HCT116 (cell line): ENCODE results near the gene CCL20.

Source experiments
- EZH2 ChIP-seq: fragments of 200-600 bp; sonication (generic); IDR thresholded peaks from 2 replicates; pipeline ENCODE4 v1.6.1; 2017; ENCODE audit warnings: antibody characterized with exemption, mixed run types
- FOSL1 ChIP-seq: IDR thresholded peaks from 2 replicates; pipeline ENCODE4 v1.6.1; 2012; ENCODE audit warnings: low read depth
- JUND ChIP-seq: IDR thresholded peaks from 2 replicates; pipeline ENCODE4 v1.6.1; 2012
- POLR2A ChIP-seq: IDR thresholded peaks from 2 replicates; pipeline ENCODE4 v1.7.0; 2011; ENCODE audit warnings: borderline replicate concordance; ENCODE audit not compliant: insufficient read depth, insufficient read length; ENCODE audit errors: extremely low read depth
- RAD21 ChIP-seq: IDR thresholded peaks from 2 replicates; pipeline ENCODE4 v1.6.1; 2012; ENCODE audit warnings: low read depth, mild to moderate bottlenecking
- SP1 ChIP-seq: IDR thresholded peaks from 2 replicates; pipeline ENCODE4 v1.6.1; 2012; ENCODE audit warnings: low read depth
- TF ChIP-seq, protein P1 (sequence below), 3 experiments: fragments of 200-600 bp in 1 of 3; sonication (generic) in 1 of 3; IDR thresholded peaks in 2 of 3; conservative IDR thresholded peaks in 1 of 3; 2 replicates each; pipeline ENCODE4 v1.5.1; 2012 to 2017; ENCODE audit warnings: low read depth in 2 of 3, low read length in 2 of 3, antibody characterized with exemption in 1 of 3, borderline replicate concordance in 1 of 3, control low read depth in 1 of 3, mild to moderate bottlenecking in 1 of 3, mixed read lengths in 1 of 3, mixed run types in 1 of 3, moderate library complexity in 1 of 3; ENCODE audit not compliant: insufficient read depth in 1 of 3
- TF ChIP-seq, protein P2 (sequence below): IDR thresholded peaks from 2 replicates; pipeline ENCODE4 v1.6.1; 2012; ENCODE audit warnings: low read depth

GRCh38 chr2:227774895-227775842 lies 38.5 kb upstream of the CCL20 start:
- no peak for TF ChIP-seq POLR2A
- TF ChIP-seq, protein P1, sequence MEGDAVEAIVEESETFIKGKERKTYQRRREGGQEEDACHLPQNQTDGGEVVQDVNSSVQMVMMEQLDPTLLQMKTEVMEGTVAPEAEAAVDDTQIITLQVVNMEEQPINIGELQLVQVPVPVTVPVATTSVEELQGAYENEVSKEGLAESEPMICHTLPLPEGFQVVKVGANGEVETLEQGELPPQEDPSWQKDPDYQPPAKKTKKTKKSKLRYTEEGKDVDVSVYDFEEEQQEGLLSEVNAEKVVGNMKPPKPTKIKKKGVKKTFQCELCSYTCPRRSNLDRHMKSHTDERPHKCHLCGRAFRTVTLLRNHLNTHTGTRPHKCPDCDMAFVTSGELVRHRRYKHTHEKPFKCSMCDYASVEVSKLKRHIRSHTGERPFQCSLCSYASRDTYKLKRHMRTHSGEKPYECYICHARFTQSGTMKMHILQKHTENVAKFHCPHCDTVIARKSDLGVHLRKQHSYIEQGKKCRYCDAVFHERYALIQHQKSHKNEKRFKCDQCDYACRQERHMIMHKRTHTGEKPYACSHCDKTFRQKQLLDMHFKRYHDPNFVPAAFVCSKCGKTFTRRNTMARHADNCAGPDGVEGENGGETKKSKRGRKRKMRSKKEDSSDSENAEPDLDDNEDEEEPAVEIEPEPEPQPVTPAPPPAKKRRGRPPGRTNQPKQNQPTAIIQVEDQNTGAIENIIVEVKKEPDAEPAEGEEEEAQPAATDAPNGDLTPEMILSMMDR (IDR thresholded peaks at IDR 0.05 in 2 of 3, conservative IDR thresholded peaks at IDR 0.05 in 1 of 3; ENCODE audit: borderline replicate concordance in 1 of 3, insufficient read depth in 1 of 3, low read depth in 2 of 3, low read length in 2 of 3): no peak
- no peak for TF ChIP-seq RAD21
- TF ChIP-seq EZH2: no peak
- TF ChIP-seq JUND: no peak
- TF ChIP-seq SP1: no peak
- TF ChIP-seq FOSL1: no peak
- TF ChIP-seq, protein P2, sequence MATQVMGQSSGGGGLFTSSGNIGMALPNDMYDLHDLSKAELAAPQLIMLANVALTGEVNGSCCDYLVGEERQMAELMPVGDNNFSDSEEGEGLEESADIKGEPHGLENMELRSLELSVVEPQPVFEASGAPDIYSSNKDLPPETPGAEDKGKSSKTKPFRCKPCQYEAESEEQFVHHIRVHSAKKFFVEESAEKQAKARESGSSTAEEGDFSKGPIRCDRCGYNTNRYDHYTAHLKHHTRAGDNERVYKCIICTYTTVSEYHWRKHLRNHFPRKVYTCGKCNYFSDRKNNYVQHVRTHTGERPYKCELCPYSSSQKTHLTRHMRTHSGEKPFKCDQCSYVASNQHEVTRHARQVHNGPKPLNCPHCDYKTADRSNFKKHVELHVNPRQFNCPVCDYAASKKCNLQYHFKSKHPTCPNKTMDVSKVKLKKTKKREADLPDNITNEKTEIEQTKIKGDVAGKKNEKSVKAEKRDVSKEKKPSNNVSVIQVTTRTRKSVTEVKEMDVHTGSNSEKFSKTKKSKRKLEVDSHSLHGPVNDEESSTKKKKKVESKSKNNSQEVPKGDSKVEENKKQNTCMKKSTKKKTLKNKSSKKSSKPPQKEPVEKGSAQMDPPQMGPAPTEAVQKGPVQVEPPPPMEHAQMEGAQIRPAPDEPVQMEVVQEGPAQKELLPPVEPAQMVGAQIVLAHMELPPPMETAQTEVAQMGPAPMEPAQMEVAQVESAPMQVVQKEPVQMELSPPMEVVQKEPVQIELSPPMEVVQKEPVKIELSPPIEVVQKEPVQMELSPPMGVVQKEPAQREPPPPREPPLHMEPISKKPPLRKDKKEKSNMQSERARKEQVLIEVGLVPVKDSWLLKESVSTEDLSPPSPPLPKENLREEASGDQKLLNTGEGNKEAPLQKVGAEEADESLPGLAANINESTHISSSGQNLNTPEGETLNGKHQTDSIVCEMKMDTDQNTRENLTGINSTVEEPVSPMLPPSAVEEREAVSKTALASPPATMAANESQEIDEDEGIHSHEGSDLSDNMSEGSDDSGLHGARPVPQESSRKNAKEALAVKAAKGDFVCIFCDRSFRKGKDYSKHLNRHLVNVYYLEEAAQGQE: no peak
